DOHH2 (cell line): ENCODE measurements around the gene WFDC1.

ENCODE experiments used
- CTCF ChIP-seq: fragments of 200-600 bp; sonication (generic); IDR thresholded peaks from one replicate; pipeline ENCODE4 v1.5.1; 2014; ENCODE audit warnings: antibody characterized with exemption, mild to moderate bottlenecking, low read depth, low read length; ENCODE audit not compliant: poor library complexity, severe bottlenecking
- EZH2phosphoT487 ChIP-seq: fragments of 200-600 bp; sonication (generic); IDR thresholded peaks from 2 replicates; pipeline ENCODE4 v1.6.1; 2017; ENCODE audit warnings: borderline replicate concordance, mild to moderate bottlenecking, antibody characterized with exemption, low read length, moderate library complexity, mixed read lengths

GRCh38 chr16:84262939-84263338, 31.7 kb upstream of the WFDC1 start:
- TF ChIP-seq CTCF (no peak), EZH2phosphoT487 (no peak)
